Panc1 (cell line): Measurements from ENCODE around the gene CDH12. TPM values are rescaled to one million over a fixed set of nuclear protein-coding genes. Genes with fewer than 3 reads are reported as not detected.

ENCODE experiments used
- ATAC-seq: fragments of 200-7000 bp; cut with Tn5 transposase; 2 replicates; pipeline ENCODE4 v1.9.1; 2020; ENCODE audit warnings: mild to moderate bottlenecking, moderate library complexity
- BruUV-seq: library from RNA; stranded (reverse); fragments of 400-500 nt; replicated peaks from 2 replicates; lab custom pipeline; 2021; lab: Mats Ljungman, UMichigan
- CTCF ChIA-PET: fragments of 300-600 bp; sonication (Branson Sonifier 250); formaldehyde crosslinking; loops from one replicate; lab custom pipeline; 2022; ENCODE audit warnings: antibody characterized with exemption; lab: Charles Lee
- POLR2A ChIA-PET: fragments of 300-600 bp; sonication (Branson Sonifier 250); formaldehyde crosslinking; loops from one replicate; lab custom pipeline; 2022; ENCODE audit warnings: antibody characterized with exemption; lab: Charles Lee
- DNase-seq: peaks from one replicate; pipeline ENCODE4 v3.0.0-alpha.2; 2010; ENCODE audit warnings: low read depth, low spot score
- H3K27ac ChIP-seq: 2 replicates; pipeline ENCODE4 v1.5.1; 2011; ENCODE audit warnings: mild to moderate bottlenecking, low read length, inconsistent platforms
- H3K27me3 ChIP-seq: fragments of 200-500 bp; sonication (Bioruptor generic); 2 replicates; pipeline ENCODE4 v1.6.0; 2014; ENCODE audit warnings: low read length, inconsistent platforms; ENCODE audit not compliant: control insufficient read depth, insufficient read depth
- H3K36me3 ChIP-seq: fragments of 200-500 bp; sonication (Bioruptor generic); 2 replicates; pipeline ENCODE4 v1.5.1; 2014; ENCODE audit warnings: inconsistent platforms, mild to moderate bottlenecking, low read length, moderate library complexity; ENCODE audit not compliant: control insufficient read depth, insufficient read depth
- H3K4me1 ChIP-seq: 2 replicates; pipeline ENCODE4 v1.5.1; 2011; ENCODE audit warnings: inconsistent platforms, mild to moderate bottlenecking, low read length, moderate library complexity; ENCODE audit not compliant: control insufficient read depth, insufficient read depth
- H3K4me3 ChIP-seq, 2 experiments: 2 replicates each; pipeline ENCODE4 v1.5.1; 2011 to 2012; ENCODE audit warnings: low read depth in 2 of 2, low read length in 2 of 2, mild to moderate bottlenecking in 2 of 2, inconsistent platforms in 1 of 2, moderate library complexity in 1 of 2
- H3K9me3 ChIP-seq: fragments of 200-500 bp; sonication (Bioruptor generic); 2 replicates; pipeline ENCODE4 v1.5.1; 2014; ENCODE audit warnings: low read depth, mild to moderate bottlenecking, inconsistent platforms, low read length, moderate library complexity; ENCODE audit not compliant: control insufficient read depth, insufficient read depth
- POLR2AphosphoS5 ChIP-seq: IDR thresholded peaks from 2 replicates; pipeline ENCODE4 v1.6.1; 2012; ENCODE audit warnings: mild to moderate bottlenecking, low read depth, low read length, moderate library complexity
- SIN3A ChIP-seq: IDR thresholded peaks from 2 replicates; pipeline ENCODE4 v1.6.1; 2012; ENCODE audit warnings: low read depth, mild to moderate bottlenecking, low read length, moderate library complexity, borderline replicate concordance; ENCODE audit not compliant: insufficient read depth
- TCF7L2 ChIP-seq: IDR thresholded peaks from 2 replicates; pipeline ENCODE4 v1.6.1; 2011; ENCODE audit warnings: mild to moderate bottlenecking, low read depth, low read length, inconsistent platforms
- in situ Hi-C: cut with HindIII; loops from 2 replicates; pipeline ENCODE4 v1.10.0; 2016; ENCODE audit warnings: low sequenced_read_pairs, low pct_unique_long_range_greater_than_20kb
- intact Hi-C: fragments of 100-400 bp; cut with micrococcal nuclease; formaldehyde crosslinking; loops from one replicate; pipeline ENCODE4 v1.10.0; 2022; ENCODE audit not compliant: unreplicated experiment
- total RNA-seq: library from RNA; stranded (reverse); gene quantifications from one replicate; pipeline ENCODE4 v1.2.1, GENCODE V29; 2021; ENCODE audit not compliant: unreplicated experiment
- TF ChIP-seq, protein P1 (sequence below), 2 experiments: IDR thresholded peaks; 2 replicates each; pipeline ENCODE4 v1.6.1; 2011 to 2012; ENCODE audit warnings: low read depth in 2 of 2, control low read depth in 1 of 2, low read length in 1 of 2, mild to moderate bottlenecking in 1 of 2, moderate library complexity in 1 of 2; ENCODE audit not compliant: insufficient read depth in 1 of 2
- TF ChIP-seq, protein P2 (sequence below): fragments of 450-650 bp; IDR thresholded peaks from 2 replicates; pipeline ENCODE4 v1.5.1; 2017; ENCODE audit warnings: mild to moderate bottlenecking

Gene CDH12
- total RNA-seq, 1 experiment from 2014 or later = not detected

DNA sequence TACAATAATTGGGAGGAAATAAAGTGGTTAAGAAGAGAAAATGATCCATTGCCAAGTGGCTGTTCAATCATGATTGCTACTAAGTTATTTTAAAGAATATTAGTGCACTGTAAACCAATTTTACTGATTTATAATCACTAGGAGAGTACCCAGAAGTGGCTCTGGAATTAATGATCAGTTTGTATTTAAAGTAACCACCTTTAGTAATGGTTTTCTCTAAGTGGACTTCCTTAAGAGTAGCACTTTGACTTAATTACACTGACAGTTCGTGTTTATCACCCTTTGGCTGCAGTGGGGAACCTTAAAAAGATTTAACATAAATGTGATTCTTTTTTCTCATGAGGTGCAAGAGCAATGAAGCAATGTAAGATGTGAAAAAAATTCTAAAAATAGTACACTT lies 310.8 kb downstream of the CDH12 start:
- intact Hi-C loops = no loop called here
- CTCF ChIA-PET = no interaction called here

GRCh38 chr5:22541037-22541436 lies 312.1 kb downstream of the CDH12 start:
- H3K27me3 ChIP-seq = no peaks in the 10 kb centered on the region
- POLR2A ChIA-PET = no interaction called here
- H3K4me1 ChIP-seq = no peaks in the 10 kb centered on the region
- CTCF ChIA-PET = no interaction called here
- H3K4me3 ChIP-seq = no peak overlapping the region
- BruUV-seq = no TSS peak
- DNase-seq = no peak
- no peak overlapping the region for H3K27ac ChIP-seq
- H3K36me3 ChIP-seq = no peaks in the 10 kb centered on the region
- peaks cover 2% of the 10 kb centered on the region; the same call in 1 of the 2 replicates for H3K9me3 ChIP-seq
- TF ChIP-seq, protein P1, sequence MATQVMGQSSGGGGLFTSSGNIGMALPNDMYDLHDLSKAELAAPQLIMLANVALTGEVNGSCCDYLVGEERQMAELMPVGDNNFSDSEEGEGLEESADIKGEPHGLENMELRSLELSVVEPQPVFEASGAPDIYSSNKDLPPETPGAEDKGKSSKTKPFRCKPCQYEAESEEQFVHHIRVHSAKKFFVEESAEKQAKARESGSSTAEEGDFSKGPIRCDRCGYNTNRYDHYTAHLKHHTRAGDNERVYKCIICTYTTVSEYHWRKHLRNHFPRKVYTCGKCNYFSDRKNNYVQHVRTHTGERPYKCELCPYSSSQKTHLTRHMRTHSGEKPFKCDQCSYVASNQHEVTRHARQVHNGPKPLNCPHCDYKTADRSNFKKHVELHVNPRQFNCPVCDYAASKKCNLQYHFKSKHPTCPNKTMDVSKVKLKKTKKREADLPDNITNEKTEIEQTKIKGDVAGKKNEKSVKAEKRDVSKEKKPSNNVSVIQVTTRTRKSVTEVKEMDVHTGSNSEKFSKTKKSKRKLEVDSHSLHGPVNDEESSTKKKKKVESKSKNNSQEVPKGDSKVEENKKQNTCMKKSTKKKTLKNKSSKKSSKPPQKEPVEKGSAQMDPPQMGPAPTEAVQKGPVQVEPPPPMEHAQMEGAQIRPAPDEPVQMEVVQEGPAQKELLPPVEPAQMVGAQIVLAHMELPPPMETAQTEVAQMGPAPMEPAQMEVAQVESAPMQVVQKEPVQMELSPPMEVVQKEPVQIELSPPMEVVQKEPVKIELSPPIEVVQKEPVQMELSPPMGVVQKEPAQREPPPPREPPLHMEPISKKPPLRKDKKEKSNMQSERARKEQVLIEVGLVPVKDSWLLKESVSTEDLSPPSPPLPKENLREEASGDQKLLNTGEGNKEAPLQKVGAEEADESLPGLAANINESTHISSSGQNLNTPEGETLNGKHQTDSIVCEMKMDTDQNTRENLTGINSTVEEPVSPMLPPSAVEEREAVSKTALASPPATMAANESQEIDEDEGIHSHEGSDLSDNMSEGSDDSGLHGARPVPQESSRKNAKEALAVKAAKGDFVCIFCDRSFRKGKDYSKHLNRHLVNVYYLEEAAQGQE (IDR thresholded peaks at IDR 0.05; ENCODE audit: insufficient read depth in 1 of 2, low read depth in 2 of 2, low read length in 1 of 2) = no peak
- no peak for TF ChIP-seq SIN3A
- no peak for TF ChIP-seq POLR2AphosphoS5
- no peak for TF ChIP-seq TCF7L2
- TF ChIP-seq, protein P2, sequence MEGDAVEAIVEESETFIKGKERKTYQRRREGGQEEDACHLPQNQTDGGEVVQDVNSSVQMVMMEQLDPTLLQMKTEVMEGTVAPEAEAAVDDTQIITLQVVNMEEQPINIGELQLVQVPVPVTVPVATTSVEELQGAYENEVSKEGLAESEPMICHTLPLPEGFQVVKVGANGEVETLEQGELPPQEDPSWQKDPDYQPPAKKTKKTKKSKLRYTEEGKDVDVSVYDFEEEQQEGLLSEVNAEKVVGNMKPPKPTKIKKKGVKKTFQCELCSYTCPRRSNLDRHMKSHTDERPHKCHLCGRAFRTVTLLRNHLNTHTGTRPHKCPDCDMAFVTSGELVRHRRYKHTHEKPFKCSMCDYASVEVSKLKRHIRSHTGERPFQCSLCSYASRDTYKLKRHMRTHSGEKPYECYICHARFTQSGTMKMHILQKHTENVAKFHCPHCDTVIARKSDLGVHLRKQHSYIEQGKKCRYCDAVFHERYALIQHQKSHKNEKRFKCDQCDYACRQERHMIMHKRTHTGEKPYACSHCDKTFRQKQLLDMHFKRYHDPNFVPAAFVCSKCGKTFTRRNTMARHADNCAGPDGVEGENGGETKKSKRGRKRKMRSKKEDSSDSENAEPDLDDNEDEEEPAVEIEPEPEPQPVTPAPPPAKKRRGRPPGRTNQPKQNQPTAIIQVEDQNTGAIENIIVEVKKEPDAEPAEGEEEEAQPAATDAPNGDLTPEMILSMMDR = no peak
- intact Hi-C loops = no loop called here
- no peak for ATAC-seq
- in situ Hi-C loops = no loop called here

More for the DNA sequence above, 310.8 kb downstream of the CDH12 start:
- H3K27me3 ChIP-seq = no peaks in the 10 kb centered on the region
- H3K4me3 ChIP-seq = no peak overlapping the region
- H3K36me3 ChIP-seq = no peaks in the 10 kb centered on the region
- ATAC-seq (no peak), DNase-seq (no peak)
- BruUV-seq = no TSS peak
- no peaks in the 10 kb centered on the region for H3K4me1 ChIP-seq
- H3K27ac ChIP-seq = no peak overlapping the region
- POLR2A ChIA-PET = no interaction called here
- TF ChIP-seq POLR2AphosphoS5 (no peak), SIN3A (no peak), TCF7L2 (no peak)
- TF ChIP-seq, protein P2 = no peak
- TF ChIP-seq, protein P1 (IDR thresholded peaks at IDR 0.05; ENCODE audit: insufficient read depth in 1 of 2, low read depth in 2 of 2, low read length in 1 of 2) = no peak
- in situ Hi-C loops = no loop called here
- peaks cover 2% of the 10 kb centered on the region; the same call in 1 of the 2 replicates for H3K9me3 ChIP-seq
